ENCODE data around the gene HVCN1.
"Not testable (repeated sequence)": the region's sequence is repeated elsewhere in the genome, so short reads cannot be mapped to it uniquely, and the experiment has no call there.

The HVCN1 gene
- long read RNA-seq, donor 1, partial matches to known transcripts = 0 of 4 reads
- long read RNA-seq, donor 1, other reads (novel, unspliced or antisense) = 0 of 4 reads
- long read RNA-seq, donor 2, partial matches to known transcripts = 0 of 4 reads
- long read RNA-seq, donor 2, other reads (novel, unspliced or antisense) = 0 of 4 reads
- long read RNA-seq, donor 3, partial matches to known transcripts = 0 of 1 reads
- long read RNA-seq, donor 3, other reads (novel, unspliced or antisense) = 0 of 1 reads
- long read RNA-seq, donor 4 = 0 reads
- long read RNA-seq, donor 5, partial matches to known transcripts = 0 of 1 reads
- long read RNA-seq, donor 5, other reads (novel, unspliced or antisense) = 0 of 1 reads
- long read RNA-seq, donor 6, partial matches to known transcripts = 0 of 1 reads
- long read RNA-seq, donor 6, other reads (novel, unspliced or antisense) = 0 of 1 reads
- long read RNA-seq, donor 7, partial matches to known transcripts = 0 of 3 reads
- long read RNA-seq, donor 7, other reads (novel, unspliced or antisense) = 0 of 3 reads
- long read RNA-seq, donor 8 = 0 reads

GRCh38 chr12:110688446-110689280 is at the start of gene HVCN1:
Gene HVCN1, minus strand, starts transcription at chr12:110689115. Its CDS starts 5,870 bp downstream, at chr12:110683245.
- peak; percentile 64 for DNase-seq

GRCh38 chr12:110737532-110737931 is 48.6 kb upstream of the HVCN1 start:
- no peak for DNase-seq

- DNase-seq = not testable (repeated sequence)
Observed at GRCh38 chr12:110737016-110737415, 48.1 kb upstream of the HVCN1 start.

GRCh38 chr12:110733900-110734299 is 45.0 kb upstream of the HVCN1 start:
- no peak for DNase-seq

GRCh38 chr12:110733089-110733715 is 44.3 kb upstream of the HVCN1 start:
- DNase-seq = no peak

GRCh38 chr12:110732572-110732971 is 43.7 kb upstream of the HVCN1 start:
- DNase-seq = no peak

- DNase-seq = no peak
Observed at GRCh38 chr12:110731479-110731878, 42.6 kb upstream of the HVCN1 start.

GRCh38 chr12:110728628-110729027 is 39.7 kb upstream of the HVCN1 start:
- no peak for DNase-seq

GRCh38 chr12:110726708-110727369 is 37.9 kb upstream of the HVCN1 start:
- DNase-seq = no peak

GRCh38 chr12:110726028-110726427 is 37.1 kb upstream of the HVCN1 start:
- DNase-seq = no peak

GRCh38 chr12:110725267-110725666 is 36.4 kb upstream of the HVCN1 start:
- DNase-seq = no peak

GRCh38 chr12:110722892-110723291 is 34.0 kb upstream of the HVCN1 start:
- DNase-seq = not testable (repeated sequence)

- no peak for DNase-seq
Observed at GRCh38 chr12:110721570-110721969, 32.7 kb upstream of the HVCN1 start.

- DNase-seq = no peak
Observed at GRCh38 chr12:110720516-110720915, 31.6 kb upstream of the HVCN1 start.

- DNase-seq = no peak
Observed at GRCh38 chr12:110718222-110718908, 29.4 kb upstream of the HVCN1 start.

GRCh38 chr12:110717037-110717436 is 28.1 kb upstream of the HVCN1 start:
- no peak for DNase-seq

GRCh38 chr12:110708917-110709316 is 20.0 kb upstream of the HVCN1 start:
- no peak for DNase-seq

GRCh38 chr12:110705309-110705708 is 16.4 kb upstream of the HVCN1 start:
- DNase-seq = no peak

- no peak for DNase-seq
Observed at GRCh38 chr12:110704750-110705149, 15.8 kb upstream of the HVCN1 start.

GRCh38 chr12:110704231-110704630 is 15.3 kb upstream of the HVCN1 start:
- DNase-seq = no peak

- no peak for DNase-seq
Observed at GRCh38 chr12:110702081-110702480, 13.2 kb upstream of the HVCN1 start.

Data from right kidney (tissue), 9 donors.